Stimulated activated CD4-positive, alpha-beta T cell treated with anti-CD3 and anti-CD28 coated beads, Interleukin-15, amount 100 ng/mL, for 48 hours (primary cell): ENCODE data around the gene SLC2A4.

Experiments
- DNase-seq, 2 donors: peaks; one replicate each; pipeline ENCODE4 v3.0.0-alpha.2; 2020; ENCODE audit warnings: low read depth in 2 of 2

The SLC2A4 gene

DNA sequence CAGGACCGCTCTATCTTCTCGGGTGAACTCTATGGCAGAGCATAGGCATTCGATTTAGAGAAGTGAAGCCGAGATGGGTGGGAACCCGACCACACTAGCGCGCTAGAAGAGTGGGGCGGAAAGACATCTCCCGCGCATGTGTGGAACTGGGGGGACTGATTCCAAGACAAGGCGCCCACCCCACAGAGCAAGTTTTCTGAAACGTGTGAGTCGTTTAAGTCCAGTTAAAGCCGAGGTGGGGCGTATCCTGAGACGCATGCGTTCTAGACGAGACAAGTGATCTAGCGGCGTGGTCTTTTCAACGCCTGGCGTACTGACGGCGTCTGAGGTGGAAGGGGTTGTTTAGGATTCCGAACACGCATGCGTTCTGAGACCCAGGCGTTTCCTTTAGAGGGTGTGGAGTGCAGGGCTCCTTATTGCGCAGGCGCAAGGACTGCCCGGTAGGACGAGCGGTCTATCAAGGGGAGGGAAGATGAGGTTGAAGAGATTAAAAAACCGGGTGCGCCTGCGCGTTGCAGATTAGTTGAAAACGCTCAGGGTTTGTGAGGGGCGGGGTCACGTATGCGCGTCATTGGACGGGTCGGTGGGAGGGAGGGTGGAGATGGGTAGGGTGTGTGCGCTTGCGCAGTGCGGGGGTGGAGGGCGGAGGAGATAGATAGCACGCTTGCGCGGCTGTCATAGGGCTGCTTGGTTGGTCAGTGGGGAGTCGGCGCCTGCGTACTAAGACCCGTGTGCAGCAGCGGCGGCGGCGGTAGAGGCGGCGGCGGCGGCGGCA is 25.6 kb downstream of the SLC2A4 start, which contains the start of gene EIF5A:
TSS of gene EIF5A (plus strand) at position 718 of the 775 bp plus-strand sequence. CDS start 2,008 bp downstream, outside the sequence.
- peak; percentile 100 for DNase-seq

DNA sequence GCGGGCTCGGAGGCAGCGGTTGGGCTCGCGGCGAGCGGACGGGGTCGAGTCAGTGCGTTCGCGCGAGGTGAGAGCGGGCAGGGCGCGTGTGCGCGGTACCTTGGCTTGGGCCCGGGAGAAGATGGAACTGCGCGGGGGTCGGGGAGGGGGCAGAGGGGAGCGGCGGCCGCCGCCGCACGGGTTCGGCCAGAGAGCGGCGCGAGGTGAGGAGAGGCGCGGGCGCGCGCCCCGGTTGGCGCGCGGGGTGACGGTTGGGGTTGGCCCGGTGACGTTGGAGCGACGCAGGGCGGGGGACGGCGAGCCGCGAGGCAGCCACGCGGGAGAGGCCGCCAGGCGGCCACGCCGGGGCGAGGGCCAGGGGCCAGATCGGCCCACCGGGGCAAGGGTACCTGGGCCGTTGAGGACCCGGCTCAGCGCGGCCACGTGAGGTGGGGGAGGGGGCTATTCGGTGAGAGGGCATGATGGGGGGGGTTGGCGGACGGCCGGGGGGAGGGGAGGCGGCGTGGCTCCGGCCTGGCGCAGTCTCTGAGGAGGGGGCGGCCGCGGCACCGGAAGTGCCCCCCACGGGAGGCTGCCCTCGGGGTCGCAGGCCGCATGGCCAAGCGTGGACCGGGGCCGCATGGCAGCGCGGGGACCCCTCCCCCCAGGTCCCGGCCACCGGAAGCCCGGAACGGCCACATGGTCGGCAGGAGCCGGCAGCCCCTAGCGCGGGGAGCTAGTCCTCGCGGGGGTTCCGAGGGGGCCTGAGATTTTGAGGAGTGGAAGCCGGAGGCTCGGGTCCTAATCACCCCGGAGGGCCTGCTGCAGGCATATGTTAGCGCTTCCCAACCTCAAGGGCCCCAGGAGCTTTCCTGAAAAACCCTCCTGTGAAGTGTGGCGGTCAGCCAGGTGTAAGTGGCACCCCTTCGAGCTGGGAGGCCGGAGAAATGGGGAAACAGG is 26.4 kb downstream of the SLC2A4 start:
- no peak for DNase-seq

DNA sequence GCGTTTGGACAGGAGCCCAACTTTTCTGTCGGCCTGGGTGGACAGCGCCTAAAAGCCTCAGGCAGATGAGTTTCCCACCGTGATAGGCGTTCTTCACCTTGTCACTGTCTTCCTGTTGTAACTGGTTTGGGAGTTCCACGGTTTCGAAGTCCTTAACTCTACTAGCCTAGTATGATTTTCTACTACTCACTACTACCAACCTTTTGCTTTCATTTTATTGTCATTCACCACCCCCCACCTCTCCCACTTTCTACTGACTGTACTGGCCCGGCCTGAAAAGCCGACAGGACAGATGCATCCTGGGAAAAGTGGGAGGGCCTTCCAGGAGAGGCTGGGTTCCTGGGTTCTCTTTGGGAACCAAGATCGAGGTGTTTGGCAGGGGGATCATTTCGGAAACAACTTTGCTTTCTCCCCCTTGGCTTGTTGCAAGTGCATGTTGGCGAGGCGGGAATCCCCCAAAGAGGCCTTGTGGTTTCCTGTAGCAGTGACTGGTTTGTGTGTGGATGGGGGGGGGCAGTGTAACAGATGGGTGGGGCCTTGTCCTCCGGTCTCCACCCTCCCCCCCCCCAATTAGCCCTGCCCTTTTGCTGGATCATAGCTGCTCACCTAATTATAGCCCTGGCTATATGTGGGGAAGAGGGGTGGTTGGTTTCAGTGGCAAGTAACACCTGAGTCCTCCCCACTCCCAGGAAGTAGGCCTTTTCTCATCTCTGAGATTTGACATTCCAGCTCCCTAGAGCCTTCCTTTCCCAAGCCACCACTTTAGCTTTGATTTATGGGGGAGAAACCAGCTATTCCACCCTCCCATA is 27.3 kb downstream of the SLC2A4 start:
- peak; percentile 76 to 79 for DNase-seq

DNA sequence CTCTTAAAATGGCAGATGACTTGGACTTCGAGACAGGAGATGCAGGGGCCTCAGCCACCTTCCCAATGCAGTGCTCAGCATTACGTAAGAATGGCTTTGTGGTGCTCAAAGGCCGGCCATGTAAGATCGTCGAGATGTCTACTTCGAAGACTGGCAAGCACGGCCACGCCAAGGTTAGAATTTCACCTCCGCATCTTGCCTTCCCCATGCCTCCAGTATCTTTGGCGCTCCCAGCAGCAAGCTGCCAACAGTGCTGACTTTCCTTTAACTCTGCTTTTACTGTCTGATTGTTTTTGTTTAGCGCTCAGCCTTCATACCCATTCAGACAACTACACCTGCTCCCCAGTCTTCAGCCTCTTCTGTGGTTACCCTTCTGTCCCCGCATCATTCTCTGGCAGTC is 28.1 kb downstream of the SLC2A4 start:
- DNase-seq: no peak

DNA sequence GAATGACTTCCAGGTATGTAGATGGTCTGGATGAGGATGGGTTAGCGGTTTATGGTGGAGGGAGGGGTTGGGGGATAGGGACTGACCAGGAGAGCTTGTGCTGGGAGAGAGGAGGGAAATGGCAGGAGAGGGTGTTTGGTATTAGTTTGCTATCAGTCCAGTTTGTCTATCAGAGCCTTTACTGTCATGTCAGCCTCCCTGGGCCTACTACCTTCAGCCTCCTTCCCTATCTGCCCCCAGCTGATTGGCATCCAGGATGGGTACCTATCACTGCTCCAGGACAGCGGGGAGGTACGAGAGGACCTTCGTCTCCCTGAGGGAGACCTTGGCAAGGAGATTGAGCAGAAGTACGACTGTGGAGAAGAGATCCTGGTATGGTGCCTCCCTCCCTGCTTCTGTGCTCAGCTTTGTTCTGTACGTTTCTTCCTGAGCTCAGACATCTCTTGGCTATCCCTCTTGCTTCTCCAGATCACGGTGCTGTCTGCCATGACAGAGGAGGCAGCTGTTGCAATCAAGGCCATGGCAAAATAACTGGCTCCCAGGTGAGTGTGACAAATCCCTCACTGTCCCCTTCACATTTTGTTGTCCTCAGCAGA is 29.7 kb downstream of the SLC2A4 start:
- no peak for DNase-seq

DNA sequence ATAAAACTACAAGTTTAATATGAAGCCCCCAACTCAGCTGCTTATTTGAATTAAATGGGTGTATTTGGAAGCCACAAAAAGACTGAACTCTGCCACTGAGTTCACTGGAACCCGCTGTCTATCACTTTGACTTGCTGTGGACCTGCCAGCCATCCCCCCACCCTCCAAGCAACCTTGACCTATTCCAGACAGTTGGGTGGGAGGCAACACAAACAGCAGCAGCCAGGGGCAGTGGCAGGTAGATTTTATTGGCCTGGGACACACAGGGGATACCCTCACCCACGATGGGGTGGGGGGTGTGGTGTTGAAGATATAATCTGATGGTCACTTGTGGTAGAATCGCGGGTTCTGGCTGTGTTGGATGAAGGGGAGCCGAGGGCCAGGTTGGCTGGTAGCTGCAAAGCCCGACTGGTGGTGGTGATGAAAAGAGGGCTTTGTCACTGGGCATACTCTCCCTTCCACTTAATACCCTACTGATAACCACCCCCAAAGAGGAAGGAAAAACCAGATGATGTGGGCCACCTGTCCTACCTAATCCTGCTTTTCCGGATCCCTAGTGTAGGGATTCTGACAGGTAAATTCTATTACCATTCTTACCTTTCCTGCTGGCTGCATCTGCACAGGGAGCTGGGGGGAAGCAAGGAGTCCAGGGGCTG is 31.0 kb downstream of the SLC2A4 start:
- DNase-seq: no peak

DNA sequence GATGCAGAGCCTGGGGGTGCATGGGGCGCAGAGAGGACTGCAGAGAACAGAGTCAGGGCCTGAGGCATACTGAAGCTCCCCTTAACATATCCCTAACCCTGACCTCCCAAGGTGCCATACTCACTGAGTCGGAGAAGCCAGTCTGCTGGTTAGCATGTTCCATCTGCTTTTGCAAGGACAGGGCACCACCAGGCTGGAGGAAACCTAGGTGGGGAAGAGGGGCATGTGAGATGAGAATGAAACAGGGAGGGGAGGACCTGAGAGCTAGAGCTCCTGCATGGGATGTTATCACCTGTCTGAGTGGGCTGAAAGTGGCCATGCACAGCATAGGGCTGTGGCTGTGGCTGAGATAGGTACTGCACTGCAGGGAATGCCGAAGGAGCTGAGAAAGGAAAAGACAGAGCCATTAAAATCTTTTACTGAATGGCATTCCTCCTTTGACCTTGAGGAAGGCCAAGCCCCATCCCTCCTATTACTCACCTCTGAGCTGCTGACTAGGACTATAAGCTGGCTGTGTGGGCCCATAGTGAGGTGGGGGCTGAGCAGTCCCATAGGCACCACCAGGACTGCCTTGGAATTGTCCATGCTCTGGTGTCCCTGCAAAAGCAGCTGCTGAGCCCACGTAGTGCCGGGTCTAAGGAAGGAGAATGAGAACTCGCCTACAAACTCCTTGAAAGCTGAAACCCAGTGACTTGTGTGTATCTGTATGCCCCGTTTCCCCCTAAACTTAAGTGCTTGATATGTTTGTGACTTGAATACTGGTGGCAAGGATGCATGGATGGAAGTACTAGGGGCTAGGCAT is 31.8 kb downstream of the SLC2A4 start:
- no peak for DNase-seq

DNA sequence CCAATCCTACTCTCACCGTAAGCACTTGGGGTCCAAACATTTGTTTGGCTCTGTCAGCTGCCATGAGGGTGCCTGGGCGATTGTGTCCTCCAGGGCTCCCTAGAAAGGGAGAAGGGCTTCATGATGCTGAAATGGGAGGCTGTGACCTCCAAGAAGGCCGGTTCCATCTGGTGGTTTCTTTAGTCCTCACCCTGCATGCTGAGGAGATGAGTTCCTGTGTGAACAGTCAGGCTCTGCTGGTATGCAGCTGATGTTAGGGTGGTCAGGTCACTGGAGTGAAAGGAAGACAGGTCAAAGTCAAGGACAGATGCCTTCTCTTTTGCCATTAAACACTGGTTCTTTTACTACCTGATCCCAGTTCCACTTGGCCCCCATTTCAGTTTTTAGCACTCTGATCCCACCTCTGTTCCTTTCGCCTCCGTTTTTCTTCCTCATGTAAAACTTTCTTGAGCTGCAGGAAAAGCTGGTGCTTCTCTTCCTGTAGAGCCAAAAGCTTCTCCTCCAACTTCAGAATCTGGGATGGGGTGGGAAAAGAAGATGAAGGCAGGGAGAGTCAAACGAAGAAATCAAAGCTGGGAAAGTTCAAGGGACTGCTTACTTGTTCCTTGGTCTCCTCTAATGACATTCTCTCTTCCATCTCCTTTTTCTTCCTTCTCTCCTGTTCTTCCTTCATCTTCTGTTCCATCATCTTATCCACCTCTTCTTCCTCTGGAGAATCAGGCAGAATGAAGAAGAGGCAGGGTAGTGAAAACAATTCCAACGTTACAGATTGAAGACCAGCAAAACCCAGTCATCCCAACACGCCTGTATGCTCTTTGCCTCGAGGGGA is 32.6 kb downstream of the SLC2A4 start:
- no peak for DNase-seq

DNA sequence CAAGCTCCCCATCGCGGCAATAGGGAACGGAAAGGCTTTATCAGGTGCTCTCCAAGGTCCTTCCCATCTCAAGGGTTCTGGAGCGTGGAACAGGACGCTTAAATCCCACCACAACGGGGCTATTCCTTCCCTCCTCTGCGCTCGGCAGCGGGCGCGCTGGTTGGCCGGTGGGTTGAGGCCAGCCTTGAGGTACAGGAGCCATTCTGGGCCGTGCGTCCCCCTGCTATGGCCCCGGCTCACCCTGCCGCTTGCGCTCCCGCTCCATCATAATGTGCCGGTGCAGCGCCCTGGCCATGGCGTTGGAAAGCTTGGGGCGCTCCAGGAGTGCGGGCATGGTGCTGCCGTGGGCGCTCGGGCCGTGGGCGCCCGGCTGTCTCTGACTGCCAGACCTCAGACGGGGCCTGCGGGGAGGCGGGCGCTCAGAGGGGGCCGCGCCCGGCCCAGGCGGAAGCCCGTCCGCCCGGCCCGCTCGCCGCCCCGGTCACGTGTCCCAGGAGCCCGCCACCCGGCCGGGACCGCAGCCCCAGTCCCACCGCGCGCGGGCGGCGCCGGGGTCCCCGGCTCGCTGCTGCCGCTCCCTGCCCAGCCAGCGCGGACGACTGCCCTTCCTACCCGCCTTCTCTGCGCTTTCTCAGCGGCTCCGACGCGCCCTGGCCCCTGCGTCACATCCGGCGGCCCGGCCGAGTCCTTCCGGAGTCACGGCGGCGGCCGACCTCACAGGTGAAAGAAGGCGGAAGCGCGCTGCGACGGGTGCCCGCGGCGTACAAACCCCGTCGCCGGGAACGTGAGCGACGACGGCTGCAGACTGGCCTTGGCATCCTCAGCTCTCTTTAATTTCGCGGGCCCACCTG is 33.4 kb downstream of the SLC2A4 start, which contains the start of gene GPS2:
TSS of gene GPS2 (minus strand) at position 642 of the 851 bp plus-strand sequence. CDS start at position 334, 308 bp downstream.
- peak; percentile 87 to 90 for DNase-seq

DNA sequence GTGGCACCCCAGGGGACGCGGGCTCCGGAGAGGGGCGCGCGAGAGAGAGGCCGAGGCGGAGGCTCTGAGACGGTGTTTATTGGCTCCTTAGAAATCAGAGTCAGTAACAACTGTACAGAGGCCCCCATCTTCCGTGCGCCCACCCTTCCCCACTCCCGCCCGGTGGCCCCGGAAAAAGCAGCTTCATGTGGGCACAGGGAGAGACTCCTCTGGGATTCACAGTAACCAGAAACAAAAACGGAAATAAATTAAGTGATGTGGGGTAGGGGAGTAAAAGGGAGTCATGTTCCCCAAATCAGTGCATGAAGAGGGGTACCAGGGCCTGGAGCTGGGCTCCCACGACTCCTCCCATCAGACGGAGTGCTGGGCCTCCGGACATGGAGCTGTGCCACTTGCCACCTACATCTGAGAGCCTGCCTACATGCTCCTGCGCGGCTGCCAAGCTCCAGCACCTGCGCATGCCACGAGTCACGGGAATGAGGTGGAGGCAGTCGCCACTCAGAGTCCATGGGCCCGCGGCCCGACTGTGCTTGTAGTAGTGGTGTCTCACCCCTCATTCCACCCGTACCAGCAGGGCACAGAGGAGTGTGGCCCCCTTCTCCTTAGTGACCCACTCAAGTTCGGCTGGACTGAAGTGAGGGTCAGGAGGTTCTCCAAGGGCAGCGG is 34.2 kb downstream of the SLC2A4 start:
- no peak for DNase-seq

DNA sequence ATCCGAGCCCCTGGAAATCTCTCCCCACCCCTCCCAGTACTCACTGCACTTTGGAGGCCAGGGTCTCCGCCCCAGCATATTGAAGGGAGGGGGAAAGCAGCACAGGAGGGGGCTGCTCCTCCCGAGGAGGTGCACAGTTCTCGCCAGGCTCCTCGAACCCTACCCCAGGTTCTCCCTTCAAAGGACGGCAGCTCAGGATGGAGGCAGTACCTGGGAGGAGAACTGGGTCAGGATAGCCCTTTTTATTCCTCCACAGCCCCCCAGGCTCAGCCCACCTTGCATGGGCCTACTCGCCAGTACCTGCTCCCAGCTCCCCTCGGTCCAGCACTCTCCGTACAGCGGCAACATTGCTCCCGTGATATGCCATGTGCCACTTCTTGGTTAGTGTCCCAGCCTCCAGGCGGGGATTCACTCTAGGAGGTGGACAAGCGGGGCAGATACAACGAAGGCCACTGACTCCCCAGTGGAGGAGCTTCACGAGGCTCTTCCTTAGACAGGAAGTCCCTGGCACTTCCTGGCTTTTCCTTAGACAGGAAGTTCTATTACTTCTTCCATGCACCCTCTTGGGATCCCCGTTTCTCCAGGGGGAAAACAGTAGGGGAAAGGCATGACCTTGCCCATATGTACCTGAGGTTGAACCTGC is 35.8 kb downstream of the SLC2A4 start:
- no peak for DNase-seq

DNA sequence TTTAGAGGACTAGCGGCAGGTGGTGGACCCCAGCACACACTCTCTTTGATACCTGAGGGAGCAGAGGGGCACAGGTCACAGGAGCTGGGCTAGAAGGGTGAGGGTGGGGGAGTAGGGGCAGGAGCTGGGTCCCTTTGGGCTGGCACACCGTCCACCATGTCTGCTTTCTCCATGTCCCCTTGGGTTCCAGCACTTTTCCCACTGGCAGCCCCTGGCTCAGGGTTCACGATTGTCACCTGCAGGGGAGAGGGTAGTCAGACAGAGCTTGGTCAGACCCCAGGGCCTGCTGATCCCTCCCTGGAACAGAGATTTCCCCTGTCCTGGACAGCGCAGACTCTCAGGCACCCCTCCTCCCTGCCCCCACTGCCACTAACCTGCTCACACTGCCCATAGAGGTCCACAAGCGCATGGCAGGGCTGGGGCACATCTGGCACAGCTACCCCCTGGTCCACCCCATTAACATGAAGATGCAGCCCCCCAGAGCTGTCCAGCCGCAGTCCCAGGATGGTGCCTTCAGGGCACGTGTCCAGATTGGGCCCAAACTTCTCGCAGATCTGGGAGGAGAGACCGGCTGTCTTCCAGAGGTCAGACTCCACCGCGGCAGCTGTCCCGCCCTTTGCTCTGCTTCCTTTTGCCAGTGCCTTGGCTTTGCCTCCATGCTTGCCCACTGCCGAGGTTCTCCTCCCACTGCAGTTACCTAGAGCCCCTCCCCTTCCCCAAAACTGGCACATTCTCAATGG is 36.8 kb downstream of the SLC2A4 start:
- DNase-seq: no peak

DNA sequence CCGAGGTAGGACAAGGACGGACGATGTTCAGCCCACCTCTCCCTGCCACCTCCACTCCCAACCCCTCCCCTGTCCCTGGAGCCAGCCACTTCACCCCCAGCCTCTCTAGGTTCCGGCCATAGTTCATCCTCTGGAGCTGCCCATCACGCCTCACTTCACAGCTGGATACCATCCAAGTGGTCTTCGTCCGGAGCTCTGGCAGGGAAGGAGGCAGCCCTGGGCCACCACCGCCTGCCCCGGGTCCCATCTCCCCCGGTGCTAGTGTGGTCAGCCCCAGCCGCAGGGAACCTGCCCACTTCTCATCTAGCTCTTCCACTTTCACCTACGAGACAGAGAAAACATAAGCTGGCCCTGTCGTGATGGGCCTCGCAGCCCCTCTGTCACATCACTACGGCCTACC is 39.9 kb downstream of the SLC2A4 start:
- no peak for DNase-seq

DNA sequence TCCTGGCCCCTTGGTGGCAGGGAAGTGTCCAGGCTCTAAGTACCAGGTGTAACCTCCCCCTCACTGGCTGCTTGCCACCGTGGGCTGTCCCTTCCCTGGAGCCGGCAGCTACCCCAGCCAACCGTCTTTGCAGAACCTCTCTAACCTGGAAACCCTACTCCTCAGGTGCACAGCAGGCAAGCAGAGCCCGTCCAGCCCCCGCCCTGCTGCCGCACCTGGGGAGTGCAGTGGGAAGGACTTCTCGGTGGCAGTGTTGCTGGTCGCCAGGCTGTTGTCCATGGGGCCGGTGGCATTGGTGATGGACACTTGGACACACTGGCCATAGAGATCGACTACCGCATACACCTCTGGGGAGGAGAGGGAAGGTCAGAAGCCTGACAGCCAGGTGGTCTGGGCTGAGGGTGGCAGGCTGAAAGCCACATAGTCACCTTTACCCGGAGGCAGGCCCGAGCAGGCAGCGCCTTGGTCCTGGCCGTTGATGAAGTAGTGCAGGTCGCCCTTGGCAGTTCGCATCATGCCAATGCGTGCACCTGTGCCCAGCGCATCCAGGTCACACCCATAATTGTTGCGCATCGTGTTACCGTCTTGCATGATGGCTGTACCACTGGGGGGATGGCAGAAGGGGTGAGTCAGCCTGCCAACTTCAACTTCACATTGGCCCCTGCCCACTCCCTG is 41.1 kb downstream of the SLC2A4 start:
- DNase-seq: no peak

DNA sequence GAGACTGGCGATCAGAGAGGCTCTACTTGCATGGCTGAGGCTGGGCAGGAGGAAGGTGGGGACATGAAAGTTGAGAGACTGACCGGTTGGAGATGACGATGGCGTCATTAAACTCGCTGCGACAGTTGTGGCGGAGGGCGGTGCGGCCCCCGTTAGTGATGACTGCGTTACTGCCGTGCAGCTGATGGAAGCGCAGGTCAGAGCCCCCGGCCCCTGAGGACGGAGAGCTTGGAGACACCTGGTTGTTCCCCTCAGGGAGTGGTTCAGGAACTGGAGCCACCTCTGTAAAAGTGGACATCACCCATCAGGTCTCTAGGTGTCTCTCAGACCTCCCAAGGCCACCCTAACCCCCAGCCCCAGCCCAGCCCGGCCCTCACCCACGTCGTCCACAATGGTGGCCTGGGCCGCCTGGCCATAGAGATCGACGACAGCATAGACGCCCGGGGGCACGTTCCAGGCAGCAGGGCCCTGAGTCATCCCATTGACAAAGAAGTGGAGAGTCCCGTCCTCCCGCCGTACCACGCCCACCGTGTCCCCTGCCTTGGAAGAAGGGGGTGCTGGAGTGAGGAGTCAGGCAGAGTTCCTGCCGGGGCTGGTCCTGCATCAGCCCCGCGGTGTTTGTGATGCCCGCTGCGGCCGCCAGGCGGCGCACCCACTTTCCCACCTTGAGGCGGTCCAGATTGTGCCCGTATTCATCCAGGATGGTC is 42.4 kb downstream of the SLC2A4 start:
- DNase-seq: peak in 1 of 2 donors; percentile 46
